ENCODE results near the gene CREB5.

GRCh38 chr7:28507525-28508282 is 95.4 kb downstream of the CREB5 start:
- TF ChIP-seq EZH2phosphoT487 (IDR thresholded peaks at IDR 0.05; ENCODE audit: borderline replicate concordance, low read length) (no peak), CTCF (conservative IDR thresholded peaks at IDR 0.05; ENCODE audit: low read depth, low read length) (no peak), EZH2 (IDR thresholded peaks at IDR 0.05; ENCODE audit: low read length, unreplicated experiment) (no peak)

All from PC-3 (cell line).